Gastrocnemius medialis (tissue), 4 donors: Measurements from ENCODE around the gene PIMREG. TPM values are rescaled to one million over a fixed set of nuclear protein-coding genes. Genes with fewer than 3 reads are reported as not detected.

Source experiments
- ATAC-seq, 2 donors: fragments of 150-250 bp; one replicate each; pipeline ENCODE4 v1.9.1; 2016
- DNase-seq, 2 donors: peaks; one replicate each; pipeline ENCODE4 v3.0.0-alpha.2; 2019
- H3K27ac ChIP-seq, 4 donors: fragments of 200-600 bp; sonication (generic); 1 replicate in 1 of 4; 2 replicates in 3 of 4; pipeline ENCODE4 v1.5.1; 2016 to 2018; ENCODE audit warnings: mild to moderate bottlenecking in 2 of 4, moderate library complexity in 1 of 4
- H3K27me3 ChIP-seq, 3 donors: fragments of 200-600 bp; sonication (generic) in 2 of 3; 1 replicate in 1 of 3; 2 replicates in 2 of 3; pipeline versions ENCODE4 v1.5.1 to v1.6.0; 2016 to 2019; ENCODE audit warnings: mild to moderate bottlenecking in 1 of 3, moderate library complexity in 1 of 3
- H3K36me3 ChIP-seq, 2 donors: fragments of 200-600 bp; sonication (generic) in 1 of 2; one replicate each; pipeline ENCODE4 v1.5.1; 2017 to 2018
- H3K4me1 ChIP-seq, 2 donors: fragments of 200-600 bp; sonication (generic) in 1 of 2; one replicate each; pipeline ENCODE4 v1.5.1; 2016 to 2017; ENCODE audit warnings: mild to moderate bottlenecking in 2 of 2
- H3K4me3 ChIP-seq, 4 donors: fragments of 200-600 bp; sonication (generic) in 3 of 4; 1 replicate in 1 of 4; 2 replicates in 3 of 4; pipeline ENCODE4 v1.5.1; 2016 to 2019; ENCODE audit warnings: mild to moderate bottlenecking in 2 of 4
- H3K9me3 ChIP-seq, 3 donors: fragments of 200-600 bp; sonication (generic) in 2 of 3; 1 replicate in 1 of 3; 2 replicates in 2 of 3; pipeline ENCODE4 v1.5.1; 2016 to 2019
- POLR2A ChIP-seq, 2 donors: fragments of 450-650 bp; IDR thresholded peaks; one replicate each; pipeline ENCODE4 v1.6.1; 2017; ENCODE audit warnings: antibody characterized with exemption in 2 of 2, mild to moderate bottlenecking in 2 of 2, moderate library complexity in 2 of 2
- in situ Hi-C, 4 donors: fragments of 200-750 bp; cut with MboI; loops; one replicate each; pipeline versions ENCODE4 v1.15.0 to v1.8.0; 2017; ENCODE audit warnings: low sequenced_read_pairs in 4 of 4
- intact Hi-C: fragments of 100-400 bp; cut with DNase I; formaldehyde crosslinking; loops from one replicate; pipeline ENCODE4 v1.15.1; 2023; ENCODE audit warnings: low total_unique reads
- total RNA-seq, 4 donors: library from RNA; depleted of rRNA; stranded (reverse); fragments of >200 nt; gene quantifications; one replicate each; pipeline versions ENCODE4 v1.1.0 to v1.2.3, GENCODE V29; 2016
- TF ChIP-seq, protein P1 (sequence below), 5 experiments: fragments of 450-650 bp in 3 of 5; fragments of 200-600 bp in 2 of 5; sonication (generic) in 2 of 5; IDR thresholded peaks in 4 of 5; conservative IDR thresholded peaks in 1 of 5; 1 replicate in 4 of 5; 2 replicates in 1 of 5; pipeline ENCODE4 v1.5.1; 2016 to 2019; ENCODE audit warnings: antibody characterized with exemption in 5 of 5, mild to moderate bottlenecking in 3 of 5, moderate library complexity in 3 of 5

The PIMREG gene
- total RNA-seq, 4 donors from 2014 or later: 0.51 TPM; not detected in 3

DNA sequence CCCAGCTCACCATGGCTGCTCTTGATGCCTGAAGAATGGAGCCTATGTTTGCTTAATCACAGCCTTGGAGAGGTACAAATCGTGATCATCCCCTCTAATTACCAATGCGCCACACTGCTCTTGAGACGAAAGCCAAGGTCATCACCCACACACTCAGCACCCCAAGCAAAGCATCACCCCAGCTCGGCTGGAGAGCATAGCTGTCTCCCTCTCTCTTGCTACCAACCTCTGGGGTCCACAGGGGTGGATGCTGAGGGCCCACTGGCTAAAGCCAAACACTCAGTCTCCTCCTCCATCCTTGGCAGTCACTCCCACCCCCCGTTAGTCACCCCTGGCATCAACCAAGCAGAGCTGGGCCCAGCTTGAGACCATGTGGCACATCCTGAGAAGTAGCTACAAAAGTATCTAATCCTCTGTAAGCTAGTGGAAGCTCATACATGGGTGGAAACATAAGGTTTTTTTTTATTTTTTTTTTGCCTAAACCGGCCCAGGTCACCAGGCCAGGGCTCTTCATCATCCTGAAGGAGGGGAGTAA, 44.8 kb downstream of the PIMREG start:
- no peak overlapping the region for H3K27ac ChIP-seq
- in situ Hi-C loops: no loop called here
- peaks cover 0 to 2% (median 0%) of the 10 kb centered on the region in 3 donors for H3K27me3 ChIP-seq
- H3K4me3 ChIP-seq: no peak overlapping the region
- no peaks in the 10 kb centered on the region for H3K9me3 ChIP-seq
- DNase-seq (no peak), ATAC-seq (no peak)
- no peaks in the 10 kb centered on the region for H3K4me1 ChIP-seq
- TF ChIP-seq POLR2A (IDR thresholded peaks at IDR 0.05): no peak
- TF ChIP-seq, protein P1, sequence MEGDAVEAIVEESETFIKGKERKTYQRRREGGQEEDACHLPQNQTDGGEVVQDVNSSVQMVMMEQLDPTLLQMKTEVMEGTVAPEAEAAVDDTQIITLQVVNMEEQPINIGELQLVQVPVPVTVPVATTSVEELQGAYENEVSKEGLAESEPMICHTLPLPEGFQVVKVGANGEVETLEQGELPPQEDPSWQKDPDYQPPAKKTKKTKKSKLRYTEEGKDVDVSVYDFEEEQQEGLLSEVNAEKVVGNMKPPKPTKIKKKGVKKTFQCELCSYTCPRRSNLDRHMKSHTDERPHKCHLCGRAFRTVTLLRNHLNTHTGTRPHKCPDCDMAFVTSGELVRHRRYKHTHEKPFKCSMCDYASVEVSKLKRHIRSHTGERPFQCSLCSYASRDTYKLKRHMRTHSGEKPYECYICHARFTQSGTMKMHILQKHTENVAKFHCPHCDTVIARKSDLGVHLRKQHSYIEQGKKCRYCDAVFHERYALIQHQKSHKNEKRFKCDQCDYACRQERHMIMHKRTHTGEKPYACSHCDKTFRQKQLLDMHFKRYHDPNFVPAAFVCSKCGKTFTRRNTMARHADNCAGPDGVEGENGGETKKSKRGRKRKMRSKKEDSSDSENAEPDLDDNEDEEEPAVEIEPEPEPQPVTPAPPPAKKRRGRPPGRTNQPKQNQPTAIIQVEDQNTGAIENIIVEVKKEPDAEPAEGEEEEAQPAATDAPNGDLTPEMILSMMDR (IDR thresholded peaks at IDR 0.05 in 4 of 5, conservative IDR thresholded peaks at IDR 0.05 in 1 of 5): no peak
- no peaks in the 10 kb centered on the region for H3K36me3 ChIP-seq
- intact Hi-C loops: no loop called here

DNA sequence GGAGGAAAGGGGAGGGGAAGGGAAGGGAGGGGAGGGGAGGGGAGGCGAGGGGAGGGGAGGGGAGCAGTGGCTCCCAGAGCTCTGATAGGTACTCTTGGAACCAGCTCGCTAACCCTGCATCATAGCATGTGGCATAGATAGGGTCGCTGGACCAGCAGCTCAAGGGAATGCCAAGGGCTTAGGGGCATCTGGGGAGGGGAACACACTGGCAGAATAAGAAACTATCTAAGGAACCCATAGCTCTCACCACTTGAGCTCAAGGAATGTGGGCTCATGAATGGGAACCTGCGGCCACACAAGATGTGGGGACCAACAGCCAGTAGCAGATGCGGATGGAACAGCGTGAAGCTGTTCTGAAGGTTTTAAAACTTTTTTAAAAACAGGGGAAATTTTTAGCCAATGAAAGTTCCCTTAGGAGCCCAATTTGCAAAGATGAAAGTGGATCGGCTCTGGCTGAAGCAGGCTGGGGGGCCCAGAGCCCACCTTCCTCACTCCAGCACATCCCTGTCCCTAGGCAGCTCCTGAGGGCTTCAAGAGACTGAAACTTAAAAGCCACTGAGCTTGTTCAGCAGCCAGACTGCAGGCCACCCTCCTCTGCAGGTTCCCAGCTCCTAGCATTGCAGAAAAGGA, 46.9 kb downstream of the PIMREG start:
- in situ Hi-C loops: no loop called here
- Histone ChIP-seq H3K9me3 (no peaks in the 10 kb centered on the region), H3K36me3 (no peaks in the 10 kb centered on the region), H3K27me3 (peaks cover 0 to 2% (median 0%) of the 10 kb centered on the region in 3 donors), H3K4me3 (no peak overlapping the region), H3K4me1 (peaks cover 0 to under 1% of the 10 kb centered on the region in 2 donors), H3K27ac (no peak overlapping the region)
- ATAC-seq (no peak), DNase-seq (peak in 1 of 2 donors; percentile 1)
- no peak for TF ChIP-seq POLR2A (IDR thresholded peaks at IDR 0.05)
- TF ChIP-seq, protein P1 (IDR thresholded peaks at IDR 0.05 in 4 of 5, conservative IDR thresholded peaks at IDR 0.05 in 1 of 5): no peak
- intact Hi-C loops: no loop called here

DNA sequence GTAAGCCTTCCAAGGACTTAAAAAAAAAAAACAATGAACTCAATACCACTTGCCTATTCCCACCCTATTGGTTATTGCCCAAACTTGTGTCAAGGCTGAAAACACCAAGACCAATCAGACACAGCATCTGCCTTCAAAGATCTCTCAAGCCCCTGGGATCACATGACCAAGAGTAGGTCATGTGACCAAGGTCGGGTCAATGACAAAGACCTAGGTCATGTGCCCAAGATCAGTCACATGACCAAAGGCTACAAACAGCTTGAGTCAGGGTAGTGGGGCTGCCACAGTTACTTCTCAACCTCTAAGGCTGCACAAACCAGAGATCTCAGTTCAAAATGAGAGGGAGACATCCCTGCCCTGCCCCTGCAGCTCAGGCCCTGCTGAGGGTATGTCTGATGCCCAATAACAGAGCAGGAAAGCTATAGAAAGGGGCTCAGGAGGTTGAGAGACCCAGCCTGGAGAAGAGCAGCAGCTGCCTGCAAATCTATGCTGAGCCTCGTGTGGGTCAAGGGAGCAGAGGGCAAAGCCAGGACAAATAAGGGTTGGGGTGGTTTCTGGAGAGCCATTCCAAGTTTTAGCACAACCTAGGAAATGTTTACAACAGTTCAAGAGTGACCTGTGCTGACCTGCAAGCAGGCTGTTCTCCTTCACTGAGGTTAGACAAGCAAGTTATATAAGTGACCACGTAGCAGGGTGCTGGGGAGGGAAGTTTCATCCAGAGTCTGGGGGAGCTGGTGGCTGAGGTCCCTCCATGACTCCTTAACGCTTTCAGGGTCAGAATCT, 48.8 kb downstream of the PIMREG start:
- peaks cover 8 to 16% of the 10 kb centered on the region in 2 donors for H3K4me1 ChIP-seq
- no peaks in the 10 kb centered on the region for H3K36me3 ChIP-seq
- H3K27ac ChIP-seq: no peak overlapping the region
- no peaks in the 10 kb centered on the region for H3K9me3 ChIP-seq
- in situ Hi-C loops: no loop called here
- intact Hi-C loops: no loop called here
- peaks cover 0 to 2% (median 0%) of the 10 kb centered on the region in 3 donors for H3K27me3 ChIP-seq
- no peak for TF ChIP-seq POLR2A (IDR thresholded peaks at IDR 0.05)
- TF ChIP-seq, protein P1 (IDR thresholded peaks at IDR 0.05 in 4 of 5, conservative IDR thresholded peaks at IDR 0.05 in 1 of 5): no peak
- ATAC-seq (no peak), DNase-seq (peak in 1 of 2 donors; percentile 3)
- H3K4me3 ChIP-seq: no peak overlapping the region

DNA sequence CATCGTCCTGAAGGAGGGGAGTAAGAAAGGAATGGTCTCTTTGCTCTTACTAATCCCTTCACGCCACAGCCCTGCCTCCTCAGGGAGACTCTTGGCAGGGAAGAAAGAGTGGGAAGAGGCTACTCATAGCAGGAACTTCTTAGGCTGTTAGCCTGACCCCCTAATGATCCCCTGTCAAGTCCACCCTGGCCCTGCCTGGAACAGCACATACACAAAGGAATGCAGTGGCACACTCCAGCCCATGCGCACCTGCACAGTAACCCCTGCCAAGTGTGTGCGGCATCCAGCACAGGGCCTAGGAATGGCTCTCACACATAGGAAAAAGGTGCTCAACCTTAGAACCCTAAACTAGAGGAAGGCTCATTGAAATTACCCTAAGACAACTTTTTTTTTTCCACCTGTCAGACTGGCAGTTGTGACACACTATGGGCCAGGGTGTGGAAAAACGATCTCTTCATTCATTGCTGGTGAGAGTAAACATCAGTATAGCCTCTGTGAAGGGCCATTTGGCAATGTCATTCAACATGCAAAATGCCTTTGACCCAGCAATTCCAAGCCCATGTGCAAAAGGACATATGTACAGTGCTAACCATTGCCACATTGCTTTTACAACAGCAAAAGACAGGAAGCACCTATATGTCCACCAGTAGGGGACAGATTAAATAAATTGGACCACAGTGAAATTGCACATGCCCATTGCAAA, 50.1 kb downstream of the PIMREG start:
- intact Hi-C loops: no loop called here
- peak in 1 of 2 donors; percentile 1 for DNase-seq
- no peak for ATAC-seq
- H3K27ac ChIP-seq: no peak overlapping the region
- no peaks in the 10 kb centered on the region for H3K27me3 ChIP-seq
- H3K4me1 ChIP-seq: peaks cover 8 to 16% of the 10 kb centered on the region in 2 donors
- no peak overlapping the region for H3K4me3 ChIP-seq
- no peak for TF ChIP-seq POLR2A (IDR thresholded peaks at IDR 0.05)
- TF ChIP-seq, protein P1 (IDR thresholded peaks at IDR 0.05 in 4 of 5, conservative IDR thresholded peaks at IDR 0.05 in 1 of 5): no peak
- no peaks in the 10 kb centered on the region for H3K9me3 ChIP-seq
- H3K36me3 ChIP-seq: no peaks in the 10 kb centered on the region
- in situ Hi-C loops: no loop called here
